ENCODE measurements around the gene CLDN8. TPM values are rescaled to one million over a fixed set of nuclear protein-coding genes. Genes with fewer than 3 reads are reported as not detected.

CLDN8 gene
- 10 to 100 TPM; 68.9 to 77.4 (median 75.7) TPM for polyA plus RNA-seq (ENCODE audit: insufficient read length in 3 of 3)

- DNase-seq (ENCODE audit: low read depth in 3 of 3, low spot score in 2 of 3), result no peak
These were observed at the start of gene CLDN8 for GRCh38 chr21:30216041-30216723. CLDN8 (minus strand) TSS chr21:30216097; CDS start chr21:30215925, 172 bp downstream.

- no peak for DNase-seq (ENCODE audit: low read depth in 3 of 3, low spot score in 2 of 3)
These were observed 41.9 kb upstream of the CLDN8 start for GRCh38 chr21:30257773-30258172.

GRCh38 chr21:30256100-30256499, 40.2 kb upstream of the CLDN8 start:
- no peak for DNase-seq (ENCODE audit: low read depth in 3 of 3, low spot score in 2 of 3)

GRCh38 chr21:30255679-30256078, 39.8 kb upstream of the CLDN8 start:
- no peak for DNase-seq (ENCODE audit: low read depth in 3 of 3, low spot score in 2 of 3)

- no peak for DNase-seq (ENCODE audit: low read depth in 3 of 3, low spot score in 2 of 3)
These were observed 35.9 kb upstream of the CLDN8 start for GRCh38 chr21:30251781-30252180.

GRCh38 chr21:30249936-30250335, 34.0 kb upstream of the CLDN8 start:
- no peak for DNase-seq (ENCODE audit: low read depth in 3 of 3, low spot score in 2 of 3)

- DNase-seq (ENCODE audit: low read depth in 3 of 3, low spot score in 2 of 3), result no peak
These were observed 32.9 kb upstream of the CLDN8 start for GRCh38 chr21:30248844-30249243.

- no peak for DNase-seq (ENCODE audit: low read depth in 3 of 3, low spot score in 2 of 3)
These were observed 29.2 kb upstream of the CLDN8 start for GRCh38 chr21:30245061-30245460.

- DNase-seq (ENCODE audit: low read depth in 3 of 3, low spot score in 2 of 3), result no peak
These were observed 27.8 kb upstream of the CLDN8 start for GRCh38 chr21:30243691-30244090.

GRCh38 chr21:30240661-30241060, 24.8 kb upstream of the CLDN8 start:
- DNase-seq (ENCODE audit: low read depth in 3 of 3, low spot score in 2 of 3), result no peak

GRCh38 chr21:30238168-30238567, 22.3 kb upstream of the CLDN8 start:
- no peak for DNase-seq (ENCODE audit: low read depth in 3 of 3, low spot score in 2 of 3)

GRCh38 chr21:30234643-30235042, 18.7 kb upstream of the CLDN8 start:
- DNase-seq (ENCODE audit: low read depth in 3 of 3, low spot score in 2 of 3), result no peak

GRCh38 chr21:30234050-30234449, 18.2 kb upstream of the CLDN8 start:
- no peak for DNase-seq (ENCODE audit: low read depth in 3 of 3, low spot score in 2 of 3)

- no peak for DNase-seq (ENCODE audit: low read depth in 3 of 3, low spot score in 2 of 3)
These were observed 17.5 kb upstream of the CLDN8 start for GRCh38 chr21:30233228-30234020.

- no peak for DNase-seq (ENCODE audit: low read depth in 3 of 3, low spot score in 2 of 3)
These were observed 16.1 kb upstream of the CLDN8 start for GRCh38 chr21:30232011-30232410.

- DNase-seq (ENCODE audit: low read depth in 3 of 3, low spot score in 2 of 3), result no peak
These were observed 11.9 kb upstream of the CLDN8 start for GRCh38 chr21:30227633-30228404.

GRCh38 chr21:30227128-30227527, 11.2 kb upstream of the CLDN8 start:
- no peak for DNase-seq (ENCODE audit: low read depth in 3 of 3, low spot score in 2 of 3)

- DNase-seq (ENCODE audit: low read depth in 3 of 3, low spot score in 2 of 3), result no peak
These were observed 7.7 kb upstream of the CLDN8 start for GRCh38 chr21:30223596-30223995.

- no peak for DNase-seq (ENCODE audit: low read depth in 3 of 3, low spot score in 2 of 3)
These were observed 6.8 kb upstream of the CLDN8 start for GRCh38 chr21:30222724-30223123.

GRCh38 chr21:30211071-30211470, 4.8 kb downstream of the CLDN8 start:
- DNase-seq (ENCODE audit: low read depth in 3 of 3, low spot score in 2 of 3), result no peak

GRCh38 chr21:30209601-30210000, 6.3 kb downstream of the CLDN8 start:
- DNase-seq (ENCODE audit: low read depth in 3 of 3, low spot score in 2 of 3), result no peak

GRCh38 chr21:30207252-30207579, 8.7 kb downstream of the CLDN8 start:
- DNase-seq (ENCODE audit: low read depth in 3 of 3, low spot score in 2 of 3), result no peak

Measured in right renal cortex interstitium (tissue), 3 donors.